ENCODE results near the gene SPACA6. TPM values are rescaled to one million over a fixed set of nuclear protein-coding genes. Genes with fewer than 3 reads are reported as not detected.

Gene SPACA6
- total RNA-seq, 2 experiments from 2014 or later = 2.5 to 12.5 TPM

DNA sequence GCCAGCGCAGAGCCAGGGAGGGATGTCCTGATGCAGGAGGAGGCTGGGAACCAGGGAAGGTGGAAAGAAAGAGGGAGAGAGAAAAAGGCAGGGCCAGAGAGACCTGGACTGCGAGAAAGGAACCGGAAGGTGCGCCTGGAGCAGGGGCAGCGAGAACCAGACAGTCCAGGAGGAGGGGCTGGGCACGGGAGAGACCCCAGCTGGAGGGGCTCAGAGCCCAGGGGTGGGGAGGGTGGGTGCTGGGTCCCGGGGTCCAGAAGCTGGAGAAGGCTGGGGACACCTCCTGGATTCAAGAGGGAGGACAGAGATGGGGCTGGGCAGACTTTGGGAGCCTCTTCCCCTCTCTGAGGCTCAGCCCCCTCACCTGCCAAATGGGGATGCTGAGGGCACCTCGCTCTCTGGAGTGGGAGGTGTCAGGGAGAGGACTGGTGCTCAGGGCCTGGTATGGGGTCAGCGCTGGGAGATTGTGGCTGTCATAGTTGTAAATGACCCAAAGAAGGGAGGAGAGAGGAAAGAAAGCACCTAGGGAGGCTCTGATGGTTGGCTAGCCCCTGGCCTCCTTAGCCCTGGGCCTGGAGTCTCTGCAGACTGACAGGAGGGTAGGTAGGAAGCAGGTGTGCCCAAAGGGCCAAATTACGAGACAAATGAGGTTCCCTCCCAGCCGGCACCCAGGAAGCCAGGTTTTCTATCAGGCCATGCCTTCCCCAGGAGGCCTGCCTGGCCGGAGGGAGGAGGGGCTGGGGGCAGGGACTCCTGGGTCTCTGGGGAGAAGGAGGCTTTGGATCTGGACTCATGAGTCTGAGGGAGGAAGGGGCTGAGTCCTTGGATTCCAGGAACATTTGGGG lies 1.3 kb upstream of the SPACA6 start:
- TF ChIP-seq, protein P1, sequence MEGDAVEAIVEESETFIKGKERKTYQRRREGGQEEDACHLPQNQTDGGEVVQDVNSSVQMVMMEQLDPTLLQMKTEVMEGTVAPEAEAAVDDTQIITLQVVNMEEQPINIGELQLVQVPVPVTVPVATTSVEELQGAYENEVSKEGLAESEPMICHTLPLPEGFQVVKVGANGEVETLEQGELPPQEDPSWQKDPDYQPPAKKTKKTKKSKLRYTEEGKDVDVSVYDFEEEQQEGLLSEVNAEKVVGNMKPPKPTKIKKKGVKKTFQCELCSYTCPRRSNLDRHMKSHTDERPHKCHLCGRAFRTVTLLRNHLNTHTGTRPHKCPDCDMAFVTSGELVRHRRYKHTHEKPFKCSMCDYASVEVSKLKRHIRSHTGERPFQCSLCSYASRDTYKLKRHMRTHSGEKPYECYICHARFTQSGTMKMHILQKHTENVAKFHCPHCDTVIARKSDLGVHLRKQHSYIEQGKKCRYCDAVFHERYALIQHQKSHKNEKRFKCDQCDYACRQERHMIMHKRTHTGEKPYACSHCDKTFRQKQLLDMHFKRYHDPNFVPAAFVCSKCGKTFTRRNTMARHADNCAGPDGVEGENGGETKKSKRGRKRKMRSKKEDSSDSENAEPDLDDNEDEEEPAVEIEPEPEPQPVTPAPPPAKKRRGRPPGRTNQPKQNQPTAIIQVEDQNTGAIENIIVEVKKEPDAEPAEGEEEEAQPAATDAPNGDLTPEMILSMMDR (conservative IDR thresholded peaks at IDR 0.05; ENCODE audit: low read length) = no peak
- POLR2A ChIA-PET = no interaction called here
- Histone ChIP-seq H3K9me3 (ENCODE audit: low read length) (0 out of 2 replicates have a peak, but pooled peaks cover 1% of the 10 kb centered on the region), H3K36me3 (ENCODE audit: insufficient read depth, low read length) (no peaks in the 10 kb centered on the region), H3K9me2 (ENCODE audit: insufficient read depth, low read length) (no peaks in the 10 kb centered on the region), H3K79me2 (ENCODE audit: insufficient read depth, low read depth, low read length) (no peaks in the 10 kb centered on the region), H3K4me3 (ENCODE audit: low read depth, low read length, poor library complexity, severe bottlenecking) (no peak overlapping the region), H3K4me1 (ENCODE audit: insufficient read depth, low read length, poor library complexity, severe bottlenecking) (peaks cover 15% of the 10 kb centered on the region), H4K20me1 (ENCODE audit: insufficient read depth, low read length) (no peaks in the 10 kb centered on the region), H3K4me2 (ENCODE audit: low read length) (no peak overlapping the region; the same call in 1 of the 2 replicates), H3K27ac (ENCODE audit: low read depth, low read length, poor library complexity, severe bottlenecking) (no peak overlapping the region), H2AFZ (ENCODE audit: low read length) (no peak overlapping the region)
- DNase-seq (ENCODE audit: low spot score) = no peak
- CTCF ChIA-PET (ENCODE audit: unreplicated experiment) = no interaction called here
- intact Hi-C loops (cut with micrococcal nuclease; ENCODE audit: unreplicated experiment) = no loop called here
- no TSS peak for BruUV-seq (replicated peaks)

DNA sequence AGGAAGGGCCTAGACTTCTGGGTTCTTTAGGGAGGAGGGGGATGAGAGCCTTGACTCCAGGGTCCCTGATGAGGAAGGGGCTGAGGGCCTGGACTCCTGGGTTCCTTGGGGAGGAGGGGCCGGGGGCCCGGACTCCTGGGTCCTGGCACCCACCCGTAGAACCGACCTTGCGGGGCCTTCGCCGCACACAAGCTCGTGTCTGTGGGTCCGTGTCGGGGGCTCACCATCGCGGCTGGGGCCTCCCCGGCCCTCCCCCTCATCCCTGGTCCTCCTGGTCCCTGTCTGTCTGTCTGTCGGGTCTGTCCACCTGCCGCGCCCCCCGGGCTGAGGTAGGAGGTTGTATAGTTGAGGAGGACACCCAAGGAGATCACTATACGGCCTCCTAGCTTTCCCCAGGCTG lies 662 bp upstream of the SPACA6 start:
- no TSS peak for BruUV-seq (replicated peaks)
- TF ChIP-seq, protein P1 (conservative IDR thresholded peaks at IDR 0.05; ENCODE audit: low read length) = no peak
- TF ChIP-seq EZH2phosphoT487 (IDR thresholded peaks at IDR 0.05; ENCODE audit: borderline replicate concordance, low read depth, low read length) = no peak
- no peaks in the 10 kb centered on the region for H3K9me2 ChIP-seq (ENCODE audit: insufficient read depth, low read length)
- POLR2A ChIA-PET = no interaction called here
- no peaks in the 10 kb centered on the region for H3K36me3 ChIP-seq (ENCODE audit: insufficient read depth, low read length)
- H3K27ac ChIP-seq (ENCODE audit: low read depth, low read length, poor library complexity, severe bottlenecking) = no peak overlapping the region
- no peaks in the 10 kb centered on the region for H3K9me3 ChIP-seq (ENCODE audit: low read length)
- H4K20me1 ChIP-seq (ENCODE audit: insufficient read depth, low read length) = no peaks in the 10 kb centered on the region
- no peak overlapping the region for H2AFZ ChIP-seq (ENCODE audit: low read length)
- H3K4me2 ChIP-seq (ENCODE audit: low read length) = no peak overlapping the region
- no peak overlapping the region for H3K4me3 ChIP-seq (ENCODE audit: low read depth, low read length, poor library complexity, severe bottlenecking)
- intact Hi-C loops (cut with micrococcal nuclease; ENCODE audit: unreplicated experiment) = no loop called here
- DNase-seq (ENCODE audit: low spot score) = no peak
- H3K4me1 ChIP-seq (ENCODE audit: insufficient read depth, low read length, poor library complexity, severe bottlenecking) = peaks cover 15% of the 10 kb centered on the region
- H3K79me2 ChIP-seq (ENCODE audit: insufficient read depth, low read depth, low read length) = no peaks in the 10 kb centered on the region
- CTCF ChIA-PET (ENCODE audit: unreplicated experiment) = no interaction called here

DNA sequence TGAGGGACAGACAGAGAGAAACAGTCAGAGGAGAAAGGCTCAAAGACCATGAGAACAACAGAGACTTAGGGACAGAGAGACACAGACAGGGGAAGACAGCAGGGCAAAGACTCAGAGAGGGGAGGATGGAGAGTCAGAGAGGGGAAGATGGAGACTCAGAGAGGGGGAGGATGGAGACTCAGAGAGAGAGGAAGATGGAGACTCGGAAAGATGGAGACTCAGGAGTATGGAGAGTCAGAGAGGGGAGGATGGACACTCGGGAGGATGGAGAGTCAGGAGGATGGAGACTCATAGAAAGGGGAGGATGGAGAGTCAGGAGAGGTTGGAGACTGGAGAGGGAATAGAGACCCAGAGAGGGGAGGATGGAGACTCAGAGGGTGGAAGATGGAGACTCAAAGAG lies 689 bp downstream of the SPACA6 start:
- H2AFZ ChIP-seq (ENCODE audit: low read length) = no peak overlapping the region
- no peak overlapping the region for H3K27ac ChIP-seq (ENCODE audit: low read depth, low read length, poor library complexity, severe bottlenecking)
- TF ChIP-seq, protein P1 (conservative IDR thresholded peaks at IDR 0.05; ENCODE audit: low read length) = no peak
- TF ChIP-seq EZH2phosphoT487 (IDR thresholded peaks at IDR 0.05; ENCODE audit: borderline replicate concordance, low read depth, low read length) = no peak
- no peaks in the 10 kb centered on the region for H4K20me1 ChIP-seq (ENCODE audit: insufficient read depth, low read length)
- no peak overlapping the region for H3K4me2 ChIP-seq (ENCODE audit: low read length)
- H3K9me2 ChIP-seq (ENCODE audit: insufficient read depth, low read length) = no peaks in the 10 kb centered on the region
- no TSS peak for BruUV-seq (replicated peaks)
- intact Hi-C loops (cut with micrococcal nuclease; ENCODE audit: unreplicated experiment) = no loop called here
- ChIA-PET POLR2A (no interaction called here), CTCF (ENCODE audit: unreplicated experiment) (no interaction called here)
- DNase-seq (ENCODE audit: low spot score) = no peak
- H3K36me3 ChIP-seq (ENCODE audit: insufficient read depth, low read length) = no peaks in the 10 kb centered on the region
- no peak overlapping the region for H3K4me3 ChIP-seq (ENCODE audit: low read depth, low read length, poor library complexity, severe bottlenecking)
- peaks cover 15% of the 10 kb centered on the region for H3K4me1 ChIP-seq (ENCODE audit: insufficient read depth, low read length, poor library complexity, severe bottlenecking)
- H3K9me3 ChIP-seq (ENCODE audit: low read length) = no peaks in the 10 kb centered on the region
- no peaks in the 10 kb centered on the region for H3K79me2 ChIP-seq (ENCODE audit: insufficient read depth, low read depth, low read length)

Data from OCI-LY7 (cell line).